C4-2B (cell line): ENCODE data around the gene SLC39A5.
"Not testable (repeated sequence)": the region's sequence is repeated elsewhere in the genome, so short reads cannot be mapped to it uniquely, and the experiment has no call there.

Experiments used
- H3K27ac ChIP-seq: fragments of 450-650 bp; 2 replicates; pipeline ENCODE4 v1.5.1; 2017
- CTCF ChIP-seq: fragments of 450-650 bp; conservative IDR thresholded peaks from 2 replicates; pipeline ENCODE4 v1.5.1; 2017; ENCODE audit warnings: mild to moderate bottlenecking
- ZFX ChIP-seq: fragments of 450-650 bp; IDR thresholded peaks from 2 replicates; pipeline ENCODE4 v1.6.1; 2017

Gene SLC39A5

DNA sequence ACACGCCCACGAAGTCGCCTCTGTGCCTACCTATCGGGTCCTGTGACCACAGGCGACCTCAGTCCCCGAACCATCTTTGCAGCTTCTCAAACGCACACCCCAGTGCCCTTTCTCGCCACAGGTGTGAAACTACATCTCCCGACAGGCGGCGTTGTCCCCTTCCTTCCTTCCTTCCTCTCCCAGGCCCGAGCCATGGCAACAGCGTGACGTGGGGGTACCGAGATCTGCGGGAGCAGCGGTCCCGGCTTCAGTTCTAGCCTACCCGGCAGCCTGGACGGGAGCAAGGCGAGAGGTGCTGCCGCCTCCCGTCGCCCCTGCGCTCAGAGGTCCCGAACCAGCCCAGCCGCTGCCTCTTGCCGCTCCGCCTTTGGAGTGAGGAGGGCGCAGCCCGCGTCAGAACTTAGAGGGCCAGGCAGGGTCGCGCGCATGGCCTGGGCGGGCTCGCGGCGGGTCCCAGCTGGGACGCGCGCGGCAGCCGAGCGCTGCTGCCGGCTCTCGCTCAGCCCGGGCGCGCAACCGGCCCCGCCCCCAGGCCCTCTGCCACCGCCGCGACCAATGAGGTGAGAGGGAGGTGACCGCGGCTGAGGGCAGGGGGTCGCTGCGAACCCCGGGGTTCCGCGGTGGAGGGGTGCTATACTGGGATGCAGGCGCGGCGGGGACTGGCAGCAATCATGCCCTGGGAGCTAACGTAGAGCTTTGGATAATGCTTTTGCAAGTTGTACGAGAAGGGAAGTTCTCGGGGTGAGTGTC lies 37.0 kb downstream of the SLC39A5 start, which contains the start of gene COQ10A:
Gene COQ10A (plus strand): TSS at position 250 of the 750 bp plus-strand sequence. CDS start 177 bp downstream, at position 427.
- TF ChIP-seq CTCF (peak; percentile 68), ZFX (no peak)
- peak within 1 kb of the TSS; percentile 59 for H3K27ac ChIP-seq

GRCh38 chr12:56267443-56268071 lies 37.7 kb downstream of the SLC39A5 start:
- no peak for TF ChIP-seq ZFX
- TF ChIP-seq CTCF = no peak
- H3K27ac ChIP-seq = peak overlapping the region; percentile 59

- TF ChIP-seq ZFX = no peak
- no peak; the same call in 1 of the 2 replicates for TF ChIP-seq CTCF
- H3K27ac ChIP-seq = no peak overlapping the region
Measured at GRCh38 chr12:56271031-56271430, 41.2 kb downstream of the SLC39A5 start.

GRCh38 chr12:56272468-56272867 lies 42.6 kb downstream of the SLC39A5 start:
- H3K27ac ChIP-seq = not testable (repeated sequence)

DNA sequence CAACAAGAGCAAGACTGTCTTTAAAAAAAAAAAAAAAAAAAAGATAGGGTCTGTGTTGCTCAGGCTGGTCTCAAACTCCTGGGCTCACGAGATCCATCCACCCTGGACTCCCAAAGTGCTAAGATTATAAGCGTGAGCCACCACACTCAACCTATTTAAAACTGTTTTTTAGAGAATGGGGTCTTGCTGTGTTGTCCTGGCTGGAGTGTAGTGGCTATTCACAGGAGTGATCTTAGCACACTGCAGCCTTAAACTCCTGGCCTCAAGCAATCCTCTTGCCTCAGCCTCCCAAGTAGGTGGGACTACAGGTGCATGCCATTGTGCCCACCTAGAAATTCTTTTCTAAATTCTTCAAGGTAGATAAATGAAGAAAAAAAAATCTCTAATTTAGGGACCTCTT lies 44.4 kb downstream of the SLC39A5 start:
- H3K27ac ChIP-seq = no peak overlapping the region
- TF ChIP-seq CTCF = no peak
- TF ChIP-seq ZFX = no peak

GRCh38 chr12:56278905-56279304 lies 49.1 kb downstream of the SLC39A5 start:
- no peak overlapping the region for H3K27ac ChIP-seq
- TF ChIP-seq CTCF = no peak
- TF ChIP-seq ZFX = no peak

GRCh38 chr12:56280849-56281248 lies 51.0 kb downstream of the SLC39A5 start:
- no peak for TF ChIP-seq CTCF
- no peak for TF ChIP-seq ZFX
- H3K27ac ChIP-seq = no peak overlapping the region

DNA sequence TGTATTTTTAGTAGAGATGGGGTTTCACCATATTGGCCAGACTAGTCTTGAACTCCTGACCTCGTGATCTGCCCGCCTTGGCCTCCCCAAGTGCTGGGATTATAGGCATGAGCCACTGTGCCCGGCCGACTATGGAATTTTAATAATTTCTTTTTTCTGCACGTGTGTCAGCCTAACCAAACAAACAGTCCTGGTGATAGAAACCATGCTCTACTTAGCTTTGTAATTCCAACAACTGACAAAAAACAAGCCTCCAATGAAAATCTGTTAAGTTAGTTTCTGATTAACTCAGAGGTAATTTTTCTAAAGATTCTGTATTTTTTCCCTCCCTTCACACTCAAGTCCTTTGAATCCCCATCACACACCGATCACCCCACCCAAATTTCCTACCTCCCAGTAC lies 52.2 kb downstream of the SLC39A5 start:
- no peak overlapping the region for H3K27ac ChIP-seq
- TF ChIP-seq CTCF (no peak), ZFX (no peak)
